ENCODE results near the gene KRTAP12-4. TPM values are rescaled to one million over a fixed set of nuclear protein-coding genes. Genes with fewer than 3 reads are reported as not detected.
"Not testable (repeated sequence)": the region's sequence is repeated elsewhere in the genome, so short reads cannot be mapped to it uniquely, and the experiment has no call there.

KRTAP12-4 gene
- total and polyA plus RNA-seq, 9 of the 15 experiments (the other 6 are each of a cell fraction or from before 2014, with no cell fraction given): not detected

DNA sequence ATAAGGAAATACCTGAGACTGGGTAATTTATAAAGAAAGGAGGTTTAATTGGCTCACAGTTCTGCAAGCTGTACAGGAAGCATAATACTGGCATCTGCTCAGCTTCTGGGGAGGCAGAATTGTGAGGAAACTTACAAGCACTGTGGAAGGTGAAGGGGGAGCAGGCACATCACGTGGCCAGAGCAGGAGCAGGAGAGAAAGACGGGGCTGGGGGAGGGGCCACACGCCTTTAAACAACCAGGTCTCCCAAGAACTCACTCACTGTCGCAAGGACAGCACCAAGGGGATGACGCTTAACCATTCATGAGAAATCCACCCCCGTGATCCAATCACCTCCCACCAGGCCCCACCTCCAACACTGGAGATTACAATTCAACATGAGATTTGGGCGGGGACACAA lies 7.1 kb upstream of the KRTAP12-4 start:
- H3K36me3 ChIP-seq (ENCODE audit: control insufficient read depth, insufficient read depth, low read length); H3K9me1 ChIP-seq (ENCODE audit: control insufficient read depth, insufficient read depth, low read length); H2AFZ ChIP-seq (ENCODE audit: low read depth, low read length); H3K9me3 ChIP-seq (replicated peaks; ENCODE audit: control insufficient read depth, insufficient read depth, low read depth, low read length); in situ Hi-C loops (cut with MboI); FAIRE-seq; H3K9ac ChIP-seq (ENCODE audit: insufficient read depth in 1 of 2, low read depth in 2 of 2, low read length in 2 of 2); H3K4me1 ChIP-seq (replicated peaks in 1 of 2; ENCODE audit: control insufficient read depth in 2 of 2, insufficient read depth in 2 of 2, low read length in 2 of 2); H3K4me2 ChIP-seq (ENCODE audit: insufficient read depth, low read length); intact Hi-C loops (cut with micrococcal nuclease); H3K27me3 ChIP-seq (ENCODE audit: control insufficient read depth in 2 of 2, insufficient read depth in 2 of 2, low read length in 2 of 2); CTCF ChIA-PET (ENCODE audit: low intra/inter-chr PET ratio); H3K27ac ChIP-seq (ENCODE audit: extremely low read depth, low read depth, low read length); H4K20me1 ChIP-seq (replicated peaks; ENCODE audit: control insufficient read depth, insufficient read depth, low read length); POLR2A ChIA-PET; H3K4me3 ChIP-seq; ATAC-seq; DNase-seq (ENCODE audit: extremely low read depth in 1 of 4, low spot score in 3 of 4); BruUV-seq (replicated peaks); H3K79me2 ChIP-seq (ENCODE audit: control insufficient read depth, insufficient read depth, low read length): not testable (repeated sequence)
- 2% methylated on average over 7 of the region's 7 CpGs for WGBS (ENCODE audit: insufficient coverage, low coverage, missing lambda C conversion rate)

GRCh38 chr21:44658913-44659595 lies 4.6 kb upstream of the KRTAP12-4 start:
- Histone ChIP-seq H3K27ac (ENCODE audit: extremely low read depth, low read depth, low read length) (no peak overlapping the region), H3K9me3 (replicated peaks; ENCODE audit: control insufficient read depth, insufficient read depth, low read depth, low read length) (no peaks in the 10 kb centered on the region), H4K20me1 (replicated peaks; ENCODE audit: control insufficient read depth, insufficient read depth, low read length) (no peaks in the 10 kb centered on the region), H3K4me2 (ENCODE audit: insufficient read depth, low read length) (no peak overlapping the region), H3K27me3 (ENCODE audit: control insufficient read depth in 2 of 2, insufficient read depth in 2 of 2, low read length in 2 of 2) (peaks cover 0 to 14% of the 10 kb centered on the region in 2 experiments; a peak in 3 of 5 replicates), H3K9me1 (ENCODE audit: control insufficient read depth, insufficient read depth, low read length) (no peaks in the 10 kb centered on the region), H3K4me3 (no peak overlapping the region), H2AFZ (ENCODE audit: low read depth, low read length) (no peak overlapping the region), H3K9ac (ENCODE audit: insufficient read depth in 1 of 2, low read depth in 2 of 2, low read length in 2 of 2) (no peak overlapping the region), H3K79me2 (ENCODE audit: control insufficient read depth, insufficient read depth, low read length) (no peaks in the 10 kb centered on the region), H3K4me1 (replicated peaks in 1 of 2; ENCODE audit: control insufficient read depth in 2 of 2, insufficient read depth in 2 of 2, low read length in 2 of 2) (peaks cover 0 to 7% of the 10 kb centered on the region in 2 experiments; a peak in 1 of 5 replicates), H3K36me3 (ENCODE audit: control insufficient read depth, insufficient read depth, low read length) (no peaks in the 10 kb centered on the region)
- 0% methylated on average over 11 of the region's 11 CpGs for WGBS (ENCODE audit: insufficient coverage, low coverage, missing lambda C conversion rate)
- intact Hi-C loops (cut with micrococcal nuclease): no loop called here
- FAIRE-seq (no peak), DNase-seq (ENCODE audit: extremely low read depth in 1 of 4, low spot score in 3 of 4) (no peak), ATAC-seq (no peak)
- BruUV-seq (replicated peaks): no TSS peak
- ChIA-PET POLR2A (no interaction called here), CTCF (ENCODE audit: low intra/inter-chr PET ratio) (no interaction called here)
- in situ Hi-C loops (cut with MboI): no loop called here
- TF ChIP-seq ZNF644 (tag; IDR thresholded peaks at IDR 0.05; ENCODE audit: low read depth) (no peak), ERF (CRISPR knock-in tag; IDR thresholded peaks at IDR 0.05) (no peak), ARID2 (IDR thresholded peaks at IDR 0.05) (no peak), ILK (tag; IDR thresholded peaks at IDR 0.05; ENCODE audit: borderline replicate concordance, low read depth) (no peak), IRF2 (CRISPR knock-in tag; IDR thresholded peaks at IDR 0.05) (no peak), GATAD2A (IDR thresholded peaks at IDR 0.05) (no peak), ZNF263 (CRISPR knock-in tag; IDR thresholded peaks at IDR 0.05; ENCODE audit: borderline replicate concordance) (no peak), KAT8 (IDR thresholded peaks at IDR 0.05; ENCODE audit: low read depth) (no peak), BRF1 (IDR thresholded peaks at IDR 0.05; ENCODE audit: borderline replicate concordance, extremely low read depth, insufficient read length) (no peak), HNRNPH1 (optimal IDR thresholded peaks at IDR 0.05; ENCODE audit: low read depth, low read length) (no peak)
- TF ChIP-seq, protein P1, sequence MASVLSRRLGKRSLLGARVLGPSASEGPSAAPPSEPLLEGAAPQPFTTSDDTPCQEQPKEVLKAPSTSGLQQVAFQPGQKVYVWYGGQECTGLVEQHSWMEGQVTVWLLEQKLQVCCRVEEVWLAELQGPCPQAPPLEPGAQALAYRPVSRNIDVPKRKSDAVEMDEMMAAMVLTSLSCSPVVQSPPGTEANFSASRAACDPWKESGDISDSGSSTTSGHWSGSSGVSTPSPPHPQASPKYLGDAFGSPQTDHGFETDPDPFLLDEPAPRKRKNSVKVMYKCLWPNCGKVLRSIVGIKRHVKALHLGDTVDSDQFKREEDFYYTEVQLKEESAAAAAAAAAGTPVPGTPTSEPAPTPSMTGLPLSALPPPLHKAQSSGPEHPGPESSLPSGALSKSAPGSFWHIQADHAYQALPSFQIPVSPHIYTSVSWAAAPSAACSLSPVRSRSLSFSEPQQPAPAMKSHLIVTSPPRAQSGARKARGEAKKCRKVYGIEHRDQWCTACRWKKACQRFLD (CRISPR knock-in tag; IDR thresholded peaks at IDR 0.05): no peak
- TF ChIP-seq, protein P2, sequence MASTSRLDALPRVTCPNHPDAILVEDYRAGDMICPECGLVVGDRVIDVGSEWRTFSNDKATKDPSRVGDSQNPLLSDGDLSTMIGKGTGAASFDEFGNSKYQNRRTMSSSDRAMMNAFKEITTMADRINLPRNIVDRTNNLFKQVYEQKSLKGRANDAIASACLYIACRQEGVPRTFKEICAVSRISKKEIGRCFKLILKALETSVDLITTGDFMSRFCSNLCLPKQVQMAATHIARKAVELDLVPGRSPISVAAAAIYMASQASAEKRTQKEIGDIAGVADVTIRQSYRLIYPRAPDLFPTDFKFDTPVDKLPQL (IDR thresholded peaks at IDR 0.05; ENCODE audit: extremely low read depth, insufficient read length): no peak
